Endothelial cell of umbilical vein (primary cell): Measurements from ENCODE around the gene APBA3. TPM values are rescaled to one million over a fixed set of nuclear protein-coding genes. Genes with fewer than 3 reads are reported as not detected.

ENCODE experiments used
- BruUV-seq: library from RNA; stranded (reverse); fragments of 400-500 nt; replicated peaks from 2 replicates; lab custom pipeline; 2021; lab: Mats Ljungman, UMichigan
- CTCF ChIA-PET: fragments of 300-600, 350-600 bp; sonication (Branson Sonifier 250); formaldehyde crosslinking; loops from one replicate; lab custom pipeline; 2021; ENCODE audit warnings: antibody characterized with exemption, inconsistent platforms; lab: Charles Lee
- POLR2A ChIA-PET: fragments of 300-600, 350-600 bp; sonication (Branson Sonifier 250); formaldehyde crosslinking; loops from one replicate; lab custom pipeline; 2021; ENCODE audit warnings: antibody characterized with exemption, inconsistent platforms; lab: Charles Lee
- DNase-seq: peaks from one replicate; pipeline ENCODE4 v3.0.0-alpha.2; 2011; ENCODE audit warnings: low read depth, low spot score
- FAIRE-seq: peaks from 2 replicates; lab custom pipeline; 2011; peaks lifted over from hg19 to GRCh38; lab: Jason Lieb, UNC
- H2AFZ ChIP-seq: 2 replicates; pipeline ENCODE4 v1.6.0; 2012; ENCODE audit warnings: low read depth, low read length, control low read depth, inconsistent platforms
- H3K27ac ChIP-seq: 2 replicates; pipeline ENCODE4 v1.5.1; 2011; ENCODE audit warnings: low read depth, mild to moderate bottlenecking, control low read depth, low read length, moderate library complexity; ENCODE audit not compliant: insufficient read depth
- H3K27me3 ChIP-seq, 2 experiments: 2 replicates each; pipeline versions ENCODE4 v1.6.0 to v1.6.1; 2011; ENCODE audit warnings: low read length in 2 of 2, mixed read lengths in 1 of 2; ENCODE audit not compliant: control insufficient read depth in 2 of 2, insufficient read depth in 2 of 2
- H3K36me3 ChIP-seq, 2 experiments: 2 replicates in 1 of 2; 3 replicates in 1 of 2; pipeline ENCODE4 v1.5.1; 2011; ENCODE audit warnings: low read length in 2 of 2, mild to moderate bottlenecking in 1 of 2, moderate library complexity in 1 of 2; ENCODE audit not compliant: control insufficient read depth in 2 of 2, insufficient read depth in 2 of 2; ENCODE audit errors: extremely low read depth in 1 of 2
- H3K4me1 ChIP-seq: 3 replicates; pipeline ENCODE4 v1.5.1; 2011; ENCODE audit warnings: mild to moderate bottlenecking, low read length; ENCODE audit not compliant: control insufficient read depth, insufficient read depth; ENCODE audit errors: extremely low read depth
- H3K4me2 ChIP-seq: 2 replicates; pipeline ENCODE4 v1.6.1; 2011; ENCODE audit warnings: low read length, control low read depth, mixed read lengths; ENCODE audit not compliant: insufficient read depth
- H3K4me3 ChIP-seq, 3 experiments: fragments of 200-600 bp in 1 of 3; sonication (generic), shearing (Covaris generic) in 1 of 3; replicated peaks in 1 of 3; 2 replicates each; pipeline ENCODE4 v1.5.1; 2011 to 2016; ENCODE audit warnings: control low read depth in 3 of 3, low read length in 3 of 3, mild to moderate bottlenecking in 2 of 3, inconsistent platforms in 1 of 3, low read depth in 1 of 3, moderate library complexity in 1 of 3; ENCODE audit not compliant: insufficient read depth in 1 of 3
- H3K79me2 ChIP-seq: 2 replicates; pipeline ENCODE4 v1.6.0; 2012; ENCODE audit warnings: low read length, inconsistent platforms; ENCODE audit not compliant: control insufficient read depth, insufficient read depth
- H3K9ac ChIP-seq: replicated peaks from 2 replicates; pipeline ENCODE3; 2011; ENCODE audit warnings: low read length, control low read depth; ENCODE audit not compliant: insufficient read depth; ENCODE audit errors: extremely low read depth
- H3K9me1 ChIP-seq: replicated peaks from 3 replicates; pipeline ENCODE4 v1.6.0; 2011; ENCODE audit warnings: mild to moderate bottlenecking, low read length; ENCODE audit not compliant: control insufficient read depth, insufficient read depth; ENCODE audit errors: extremely low read depth
- H3K9me3 ChIP-seq: replicated peaks from 2 replicates; pipeline ENCODE4 v1.5.1; 2012; ENCODE audit warnings: low read length, inconsistent platforms; ENCODE audit not compliant: control insufficient read depth, insufficient read depth
- H4K20me1 ChIP-seq: replicated peaks from 2 replicates; pipeline ENCODE3; 2011; ENCODE audit warnings: mild to moderate bottlenecking, low read length; ENCODE audit not compliant: control insufficient read depth, insufficient read depth; ENCODE audit errors: extremely low read depth
- CTCF ChIP-seq, 2 donors: IDR thresholded peaks; 1 replicate in 1 of 2; 2 replicates in 1 of 2; pipeline ENCODE4 v1.5.1; 2011; ENCODE audit warnings: low read length in 2 of 2, mild to moderate bottlenecking in 2 of 2, moderate library complexity in 2 of 2, control low read depth in 1 of 2, inconsistent platforms in 1 of 2, low read depth in 1 of 2; ENCODE audit not compliant: insufficient read depth in 1 of 2; ENCODE audit errors: extremely low read depth in 1 of 2
- EZH2 ChIP-seq: IDR thresholded peaks from 2 replicates; pipeline ENCODE4 v1.6.1; 2012; ENCODE audit warnings: borderline replicate concordance, low read depth, mild to moderate bottlenecking, moderate library complexity, low read length, inconsistent platforms; ENCODE audit not compliant: severe bottlenecking
- FOS ChIP-seq: IDR thresholded peaks from 2 replicates; pipeline ENCODE4 v1.6.1; 2011; ENCODE audit warnings: mild to moderate bottlenecking, low read length, moderate library complexity, borderline replicate concordance; ENCODE audit not compliant: insufficient read depth
- GATA2 ChIP-seq: IDR thresholded peaks from 2 replicates; pipeline ENCODE4 v1.7.0; 2011; ENCODE audit warnings: low read depth, mild to moderate bottlenecking, moderate library complexity, mixed read lengths, low read length; ENCODE audit not compliant: insufficient read length, insufficient read depth
- JUN ChIP-seq: IDR thresholded peaks from 2 replicates; pipeline ENCODE4 v1.6.1; 2011; ENCODE audit warnings: borderline replicate concordance, low read depth; ENCODE audit not compliant: insufficient read length, insufficient read depth
- MAX ChIP-seq: IDR thresholded peaks from 2 replicates; pipeline ENCODE4 v1.6.1; 2011; ENCODE audit not compliant: insufficient read depth, insufficient read length
- MYC ChIP-seq: IDR thresholded peaks from one replicate; pipeline ENCODE4 v1.6.1; 2011; ENCODE audit warnings: mild to moderate bottlenecking, low read depth, low read length
- POLR2A ChIP-seq: IDR thresholded peaks from 2 replicates; pipeline ENCODE4 v1.6.1; 2012; ENCODE audit warnings: low read depth, mild to moderate bottlenecking, control low read depth, low read length
- POLR2AphosphoS5 ChIP-seq: IDR thresholded peaks from 2 replicates; pipeline ENCODE4 v1.6.1; 2012; ENCODE audit warnings: low read depth, mild to moderate bottlenecking, control low read depth, low read length, moderate library complexity; ENCODE audit not compliant: insufficient read depth
- dilution Hi-C: fragments of 300-500 bp; cut with MboI; formaldehyde crosslinking; loops from one replicate; pipeline ENCODE4 v1.15.0; 2019; ENCODE audit warnings: low sequenced_read_pairs; ENCODE audit not compliant: extremely low pct_ligation_motif_present
- intact Hi-C: fragments of 100-400 bp; cut with micrococcal nuclease; formaldehyde crosslinking; loops from one replicate; pipeline ENCODE4 v1.10.0; 2022
- polyA plus RNA-seq, 4 experiments: library from polyadenylated mRNA; depleted of rRNA in 3 of 4; stranded (reverse) in 3 of 4; unstranded in 1 of 4; fragments of >200 nt; gene quantifications; 2 replicates each; pipeline versions ENCODE4 v1.2.1 to v1.2.3, GENCODE V29; 2011 to 2012; ENCODE audit warnings: missing spikeins in 1 of 4
- total RNA-seq: library from RNA; stranded (reverse); gene quantifications from 2 replicates; pipeline ENCODE4 v1.2.3, GENCODE V29; 2021

The APBA3 gene
- total and polyA plus RNA-seq, 2 donors (not counting 3 experiments of a cell fraction or from before 2014, with no cell fraction given) = 23.4 to 25.1 TPM

GRCh38 chr19:3778899-3779723 is 17.6 kb upstream of the APBA3 start:
- H3K4me1 ChIP-seq = no peaks in the 10 kb centered on the region
- no peak overlapping the region for H3K27ac ChIP-seq
- H3K9ac ChIP-seq = no peak overlapping the region
- peaks cover 2% of the 10 kb centered on the region for H3K9me3 ChIP-seq
- H3K4me3 ChIP-seq = no peak overlapping the region
- no peaks in the 10 kb centered on the region for H3K9me1 ChIP-seq
- dilution Hi-C loops (no loop called here), intact Hi-C loops (no loop called here)
- no peak for TF ChIP-seq CTCF (IDR thresholded peaks at IDR 0.05; ENCODE audit: extremely low read depth in 1 of 2, insufficient read depth in 1 of 2, low read depth in 1 of 2, low read length in 2 of 2)
- no peak for TF ChIP-seq EZH2
- TF ChIP-seq JUN = no peak
- no peak for TF ChIP-seq POLR2A
- TF ChIP-seq POLR2AphosphoS5 = no peak
- TF ChIP-seq MYC = no peak
- TF ChIP-seq GATA2 = no peak
- no peak for TF ChIP-seq MAX
- no peak for TF ChIP-seq FOS
- H3K79me2 ChIP-seq = no peaks in the 10 kb centered on the region
- no peak overlapping the region for H2AFZ ChIP-seq
- no peaks in the 10 kb centered on the region for H3K27me3 ChIP-seq
- no peaks in the 10 kb centered on the region for H4K20me1 ChIP-seq
- POLR2A ChIA-PET = no interaction called here
- CTCF ChIA-PET = interaction anchor here (0.8 to 1.0 kb wide), 3 partner anchors 17 to 208 kb away, joined by 3 to 5 read pairs (median 3); no protein-coding TSS in a partner anchor
- no TSS peak for BruUV-seq
- FAIRE-seq (no peak), DNase-seq (no peak)
- H3K36me3 ChIP-seq = no peaks in the 10 kb centered on the region
- H3K4me2 ChIP-seq = no peak overlapping the region
